Endothelial cell of umbilical vein (primary cell): ENCODE data around the gene BCO1. TPM values are rescaled to one million over a fixed set of nuclear protein-coding genes. Genes with fewer than 3 reads are reported as not detected.

ENCODE experiments used
- BruUV-seq: library from RNA; stranded (reverse); fragments of 400-500 nt; replicated peaks from 2 replicates; lab custom pipeline; 2021; lab: Mats Ljungman, UMichigan
- CTCF ChIA-PET: fragments of 300-600, 350-600 bp; sonication (Branson Sonifier 250); formaldehyde crosslinking; loops from one replicate; lab custom pipeline; 2021; ENCODE audit warnings: antibody characterized with exemption, inconsistent platforms; lab: Charles Lee
- POLR2A ChIA-PET: fragments of 300-600, 350-600 bp; sonication (Branson Sonifier 250); formaldehyde crosslinking; loops from one replicate; lab custom pipeline; 2021; ENCODE audit warnings: antibody characterized with exemption, inconsistent platforms; lab: Charles Lee
- DNase-seq: peaks from one replicate; pipeline ENCODE4 v3.0.0-alpha.2; 2011; ENCODE audit warnings: low read depth, low spot score
- FAIRE-seq: peaks from 2 replicates; lab custom pipeline; 2011; peaks lifted over from hg19 to GRCh38; lab: Jason Lieb, UNC
- H2AFZ ChIP-seq: 2 replicates; pipeline ENCODE4 v1.6.0; 2012; ENCODE audit warnings: low read depth, low read length, control low read depth, inconsistent platforms
- H3K27ac ChIP-seq: 2 replicates; pipeline ENCODE4 v1.5.1; 2011; ENCODE audit warnings: low read depth, mild to moderate bottlenecking, control low read depth, low read length, moderate library complexity; ENCODE audit not compliant: insufficient read depth
- H3K27me3 ChIP-seq, 2 experiments: 2 replicates each; pipeline versions ENCODE4 v1.6.0 to v1.6.1; 2011; ENCODE audit warnings: low read length in 2 of 2, mixed read lengths in 1 of 2; ENCODE audit not compliant: control insufficient read depth in 2 of 2, insufficient read depth in 2 of 2
- H3K36me3 ChIP-seq, 2 experiments: 2 replicates in 1 of 2; 3 replicates in 1 of 2; pipeline ENCODE4 v1.5.1; 2011; ENCODE audit warnings: low read length in 2 of 2, mild to moderate bottlenecking in 1 of 2, moderate library complexity in 1 of 2; ENCODE audit not compliant: control insufficient read depth in 2 of 2, insufficient read depth in 2 of 2; ENCODE audit errors: extremely low read depth in 1 of 2
- H3K4me1 ChIP-seq: 3 replicates; pipeline ENCODE4 v1.5.1; 2011; ENCODE audit warnings: mild to moderate bottlenecking, low read length; ENCODE audit not compliant: control insufficient read depth, insufficient read depth; ENCODE audit errors: extremely low read depth
- H3K4me2 ChIP-seq: 2 replicates; pipeline ENCODE4 v1.6.1; 2011; ENCODE audit warnings: low read length, control low read depth, mixed read lengths; ENCODE audit not compliant: insufficient read depth
- H3K4me3 ChIP-seq, 3 experiments: fragments of 200-600 bp in 1 of 3; sonication (generic), shearing (Covaris generic) in 1 of 3; replicated peaks in 1 of 3; 2 replicates each; pipeline ENCODE4 v1.5.1; 2011 to 2016; ENCODE audit warnings: control low read depth in 3 of 3, low read length in 3 of 3, mild to moderate bottlenecking in 2 of 3, inconsistent platforms in 1 of 3, low read depth in 1 of 3, moderate library complexity in 1 of 3; ENCODE audit not compliant: insufficient read depth in 1 of 3
- H3K79me2 ChIP-seq: 2 replicates; pipeline ENCODE4 v1.6.0; 2012; ENCODE audit warnings: low read length, inconsistent platforms; ENCODE audit not compliant: control insufficient read depth, insufficient read depth
- H3K9ac ChIP-seq: replicated peaks from 2 replicates; pipeline ENCODE3; 2011; ENCODE audit warnings: low read length, control low read depth; ENCODE audit not compliant: insufficient read depth; ENCODE audit errors: extremely low read depth
- H3K9me1 ChIP-seq: replicated peaks from 3 replicates; pipeline ENCODE4 v1.6.0; 2011; ENCODE audit warnings: mild to moderate bottlenecking, low read length; ENCODE audit not compliant: control insufficient read depth, insufficient read depth; ENCODE audit errors: extremely low read depth
- H3K9me3 ChIP-seq: replicated peaks from 2 replicates; pipeline ENCODE4 v1.5.1; 2012; ENCODE audit warnings: low read length, inconsistent platforms; ENCODE audit not compliant: control insufficient read depth, insufficient read depth
- H4K20me1 ChIP-seq: replicated peaks from 2 replicates; pipeline ENCODE3; 2011; ENCODE audit warnings: mild to moderate bottlenecking, low read length; ENCODE audit not compliant: control insufficient read depth, insufficient read depth; ENCODE audit errors: extremely low read depth
- CTCF ChIP-seq, 2 donors: IDR thresholded peaks; 1 replicate in 1 of 2; 2 replicates in 1 of 2; pipeline ENCODE4 v1.5.1; 2011; ENCODE audit warnings: low read length in 2 of 2, mild to moderate bottlenecking in 2 of 2, moderate library complexity in 2 of 2, control low read depth in 1 of 2, inconsistent platforms in 1 of 2, low read depth in 1 of 2; ENCODE audit not compliant: insufficient read depth in 1 of 2; ENCODE audit errors: extremely low read depth in 1 of 2
- EZH2 ChIP-seq: IDR thresholded peaks from 2 replicates; pipeline ENCODE4 v1.6.1; 2012; ENCODE audit warnings: borderline replicate concordance, low read depth, mild to moderate bottlenecking, moderate library complexity, low read length, inconsistent platforms; ENCODE audit not compliant: severe bottlenecking
- FOS ChIP-seq: IDR thresholded peaks from 2 replicates; pipeline ENCODE4 v1.6.1; 2011; ENCODE audit warnings: mild to moderate bottlenecking, low read length, moderate library complexity, borderline replicate concordance; ENCODE audit not compliant: insufficient read depth
- GATA2 ChIP-seq: IDR thresholded peaks from 2 replicates; pipeline ENCODE4 v1.7.0; 2011; ENCODE audit warnings: low read depth, mild to moderate bottlenecking, moderate library complexity, mixed read lengths, low read length; ENCODE audit not compliant: insufficient read length, insufficient read depth
- JUN ChIP-seq: IDR thresholded peaks from 2 replicates; pipeline ENCODE4 v1.6.1; 2011; ENCODE audit warnings: borderline replicate concordance, low read depth; ENCODE audit not compliant: insufficient read length, insufficient read depth
- MAX ChIP-seq: IDR thresholded peaks from 2 replicates; pipeline ENCODE4 v1.6.1; 2011; ENCODE audit not compliant: insufficient read depth, insufficient read length
- MYC ChIP-seq: IDR thresholded peaks from one replicate; pipeline ENCODE4 v1.6.1; 2011; ENCODE audit warnings: mild to moderate bottlenecking, low read depth, low read length
- POLR2A ChIP-seq: IDR thresholded peaks from 2 replicates; pipeline ENCODE4 v1.6.1; 2012; ENCODE audit warnings: low read depth, mild to moderate bottlenecking, control low read depth, low read length
- POLR2AphosphoS5 ChIP-seq: IDR thresholded peaks from 2 replicates; pipeline ENCODE4 v1.6.1; 2012; ENCODE audit warnings: low read depth, mild to moderate bottlenecking, control low read depth, low read length, moderate library complexity; ENCODE audit not compliant: insufficient read depth
- dilution Hi-C: fragments of 300-500 bp; cut with MboI; formaldehyde crosslinking; loops from one replicate; pipeline ENCODE4 v1.15.0; 2019; ENCODE audit warnings: low sequenced_read_pairs; ENCODE audit not compliant: extremely low pct_ligation_motif_present
- intact Hi-C: fragments of 100-400 bp; cut with micrococcal nuclease; formaldehyde crosslinking; loops from one replicate; pipeline ENCODE4 v1.10.0; 2022
- polyA plus RNA-seq, 4 experiments: library from polyadenylated mRNA; depleted of rRNA in 3 of 4; stranded (reverse) in 3 of 4; unstranded in 1 of 4; fragments of >200 nt; gene quantifications; 2 replicates each; pipeline versions ENCODE4 v1.2.1 to v1.2.3, GENCODE V29; 2011 to 2012; ENCODE audit warnings: missing spikeins in 1 of 4
- total RNA-seq: library from RNA; stranded (reverse); gene quantifications from 2 replicates; pipeline ENCODE4 v1.2.3, GENCODE V29; 2021

BCO1 gene
- total and polyA plus RNA-seq, 2 donors (not counting 3 experiments of a cell fraction or from before 2014, with no cell fraction given), result not detected

- POLR2A ChIA-PET, result no interaction called here
- BruUV-seq, result no TSS peak
- no peaks in the 10 kb centered on the region for H3K9me1 ChIP-seq
These were observed 49.3 kb upstream of the BCO1 start for GRCh38 chr16:81189100-81189664.

More at GRCh38 chr16:81189100-81189664, 49.3 kb upstream of the BCO1 start:
- Histone ChIP-seq H2AFZ (no peak overlapping the region), H3K4me3 (no peak overlapping the region), H3K79me2 (no peaks in the 10 kb centered on the region), H4K20me1 (no peaks in the 10 kb centered on the region), H3K27me3 (peaks cover 0 to 2% of the 10 kb centered on the region in 2 experiments), H3K9me3 (no peaks in the 10 kb centered on the region), H3K4me2 (no peak overlapping the region), H3K9ac (no peak overlapping the region), H3K27ac (no peak overlapping the region), H3K36me3 (no peaks in the 10 kb centered on the region), H3K4me1 (no peaks in the 10 kb centered on the region)
- intact Hi-C loops (no loop called here), dilution Hi-C loops (no loop called here)
- FAIRE-seq (no peak), DNase-seq (no peak)
- CTCF ChIA-PET, result interaction anchor here (1.1 to 1.9 kb wide), 2 partner anchors 16 to 72 kb away, joined by 3 to 6 read pairs; no protein-coding TSS in a partner anchor
- TF ChIP-seq FOS (no peak), GATA2 (no peak), POLR2AphosphoS5 (no peak), MYC (no peak), POLR2A (no peak), EZH2 (no peak), MAX (no peak), JUN (no peak), CTCF (IDR thresholded peaks at IDR 0.05; ENCODE audit: extremely low read depth in 1 of 2, insufficient read depth in 1 of 2, low read depth in 1 of 2, low read length in 2 of 2) (no peak)
